DOHH2 (cell line): ENCODE results near the gene NR2C2.
A peak's percentile ranks its signal among the peaks of the same experiment; 100 is the strongest.

ENCODE experiments used
- H3F3A ChIP-seq: fragments of 200-600 bp; sonication (generic), shearing (Covaris generic); 2 replicates; pipeline ENCODE4 v1.6.0; 2016; ENCODE audit warnings: antibody characterized with exemption, mild to moderate bottlenecking; ENCODE audit not compliant: control insufficient read depth, insufficient read depth
- H3K27ac ChIP-seq: fragments of 200-600 bp; sonication (generic); 2 replicates; pipeline ENCODE4 v1.5.1; 2014; ENCODE audit warnings: low read depth, mild to moderate bottlenecking, low read length, moderate library complexity
- H3K27me3 ChIP-seq: fragments of 200-600 bp; sonication (generic); 2 replicates; pipeline ENCODE4 v1.6.1; 2014; ENCODE audit warnings: mild to moderate bottlenecking, low read length, mixed read lengths; ENCODE audit not compliant: control insufficient read depth
- H3K36me3 ChIP-seq: fragments of 200-600 bp; sonication (generic); 2 replicates; pipeline ENCODE4 v1.6.1; 2014; ENCODE audit warnings: mild to moderate bottlenecking, low read length, moderate library complexity, mixed read lengths; ENCODE audit not compliant: control insufficient read depth
- H3K4me1 ChIP-seq: fragments of 200-600 bp; sonication (generic); 2 replicates; pipeline ENCODE4 v1.6.1; 2014; ENCODE audit warnings: mild to moderate bottlenecking, low read length, mixed read lengths; ENCODE audit not compliant: control insufficient read depth
- H3K4me2 ChIP-seq: fragments of 200-600 bp; sonication (generic); 2 replicates; pipeline ENCODE4 v1.6.0; 2014; ENCODE audit warnings: mild to moderate bottlenecking, low read length, moderate library complexity
- H3K4me3 ChIP-seq: fragments of 200-600 bp; sonication (generic); 2 replicates; pipeline ENCODE4 v1.5.1; 2014; ENCODE audit warnings: mild to moderate bottlenecking, low read length, mixed read lengths
- H3K79me2 ChIP-seq: fragments of 200-600 bp; sonication (generic); 2 replicates; pipeline ENCODE4 v1.6.1; 2014; ENCODE audit warnings: mild to moderate bottlenecking, low read length, mixed read lengths; ENCODE audit not compliant: control insufficient read depth
- H3K9me2 ChIP-seq: fragments of 200-600 bp; sonication (generic); replicated peaks from 2 replicates; pipeline ENCODE4 v1.6.1; 2014; ENCODE audit warnings: mild to moderate bottlenecking, low read length, mixed read lengths; ENCODE audit not compliant: control insufficient read depth
- H3K9me3 ChIP-seq: fragments of 200-600 bp; sonication (generic); 2 replicates; pipeline ENCODE4 v1.6.1; 2014; ENCODE audit warnings: antibody characterized with exemption, low read length, mixed read lengths; ENCODE audit not compliant: control insufficient read depth, insufficient read depth
- H4K20me1 ChIP-seq: fragments of 200-600 bp; sonication (generic); 2 replicates; pipeline ENCODE4 v1.6.0; 2014; ENCODE audit warnings: low read depth, mild to moderate bottlenecking, antibody characterized with exemption, low read length, moderate library complexity; ENCODE audit not compliant: control insufficient read depth, insufficient read depth
- CTCF ChIP-seq: fragments of 200-600 bp; sonication (generic); IDR thresholded peaks from one replicate; pipeline ENCODE4 v1.5.1; 2014; ENCODE audit warnings: antibody characterized with exemption, mild to moderate bottlenecking, low read depth, low read length; ENCODE audit not compliant: poor library complexity, severe bottlenecking
- EZH2phosphoT487 ChIP-seq: fragments of 200-600 bp; sonication (generic); IDR thresholded peaks from 2 replicates; pipeline ENCODE4 v1.6.1; 2017; ENCODE audit warnings: borderline replicate concordance, mild to moderate bottlenecking, antibody characterized with exemption, low read length, moderate library complexity, mixed read lengths

Gene NR2C2

GRCh38 chr3:15045667-15046066 is 98.3 kb downstream of the NR2C2 start:
- no peaks in the 10 kb centered on the region for H3K9me3 ChIP-seq
- H3K9me2 ChIP-seq, result no peaks in the 10 kb centered on the region
- no peak overlapping the region for H3K4me3 ChIP-seq
- peaks cover 96% of the 10 kb centered on the region for H3K36me3 ChIP-seq
- peaks cover 12% of the 10 kb centered on the region for H3K4me1 ChIP-seq
- peaks cover 21% of the 10 kb centered on the region for H3K79me2 ChIP-seq
- H3K27ac ChIP-seq, result no peak overlapping the region
- no peak overlapping the region for H3K4me2 ChIP-seq
- H3K27me3 ChIP-seq, result no peaks in the 10 kb centered on the region
- peaks cover 18% of the 10 kb centered on the region for H4K20me1 ChIP-seq
- TF ChIP-seq CTCF (no peak), EZH2phosphoT487 (no peak)
- peaks cover 18% of the 10 kb centered on the region for H3F3A ChIP-seq

GRCh38 chr3:15049584-15049983 is 102.2 kb downstream of the NR2C2 start:
- TF ChIP-seq CTCF (no peak), EZH2phosphoT487 (no peak)
- no peaks in the 10 kb centered on the region for H3K9me3 ChIP-seq
- peaks cover 23% of the 10 kb centered on the region for H4K20me1 ChIP-seq
- H3K4me1 ChIP-seq, result peaks cover 39% of the 10 kb centered on the region
- H3K79me2 ChIP-seq, result peaks cover 59% of the 10 kb centered on the region
- peak overlapping the region; percentile 80 for H3K27ac ChIP-seq
- no peaks in the 10 kb centered on the region for H3K9me2 ChIP-seq
- H3F3A ChIP-seq, result peaks cover 42% of the 10 kb centered on the region
- peak overlapping the region; percentile 64 for H3K4me2 ChIP-seq
- no peaks in the 10 kb centered on the region for H3K27me3 ChIP-seq
- peaks cover 95% of the 10 kb centered on the region for H3K36me3 ChIP-seq
- no peak overlapping the region for H3K4me3 ChIP-seq

GRCh38 chr3:15050405-15051092 is 103.2 kb downstream of the NR2C2 start:
- Histone ChIP-seq H4K20me1 (peaks cover 29% of the 10 kb centered on the region), H3K9me3 (no peaks in the 10 kb centered on the region), H3K4me2 (peak overlapping the region; percentile 64), H3K4me1 (peaks cover 48% of the 10 kb centered on the region), H3K9me2 (no peaks in the 10 kb centered on the region), H3K79me2 (peaks cover 68% of the 10 kb centered on the region), H3K27me3 (no peaks in the 10 kb centered on the region), H3K4me3 (peak overlapping the region; percentile 47), H3K27ac (peak overlapping the region; percentile 80), H3F3A (peaks cover 41% of the 10 kb centered on the region), H3K36me3 (peaks cover 96% of the 10 kb centered on the region)
- no peak for TF ChIP-seq CTCF
- TF ChIP-seq EZH2phosphoT487, result no peak
